Ovary (tissue), 3 donors: ENCODE results near the gene NEURL1B.

Source experiments
- EP300 ChIP-seq: sonication (generic); formaldehyde crosslinking; IDR thresholded peaks from one replicate; pipeline ENCODE4 v1.6.1; 2017; ENCODE audit warnings: antibody characterized with exemption
- POLR2A ChIP-seq: fragments of 450-650 bp; IDR thresholded peaks from one replicate; pipeline ENCODE4 v1.6.1; 2017; ENCODE audit warnings: antibody characterized with exemption, mild to moderate bottlenecking, moderate library complexity
- TF ChIP-seq, protein P1 (sequence below), 3 donors: fragments of 450-650 bp in 2 of 3; fragments of 200-600 bp in 1 of 3; IDR thresholded peaks; one replicate each; pipeline versions ENCODE4 v1.5.1 to v1.8.0; 2016 to 2022; ENCODE audit warnings: antibody characterized with exemption in 3 of 3, mild to moderate bottlenecking in 1 of 3
- donor health status: DM: no; HTN: no; CAD: no.

DNA sequence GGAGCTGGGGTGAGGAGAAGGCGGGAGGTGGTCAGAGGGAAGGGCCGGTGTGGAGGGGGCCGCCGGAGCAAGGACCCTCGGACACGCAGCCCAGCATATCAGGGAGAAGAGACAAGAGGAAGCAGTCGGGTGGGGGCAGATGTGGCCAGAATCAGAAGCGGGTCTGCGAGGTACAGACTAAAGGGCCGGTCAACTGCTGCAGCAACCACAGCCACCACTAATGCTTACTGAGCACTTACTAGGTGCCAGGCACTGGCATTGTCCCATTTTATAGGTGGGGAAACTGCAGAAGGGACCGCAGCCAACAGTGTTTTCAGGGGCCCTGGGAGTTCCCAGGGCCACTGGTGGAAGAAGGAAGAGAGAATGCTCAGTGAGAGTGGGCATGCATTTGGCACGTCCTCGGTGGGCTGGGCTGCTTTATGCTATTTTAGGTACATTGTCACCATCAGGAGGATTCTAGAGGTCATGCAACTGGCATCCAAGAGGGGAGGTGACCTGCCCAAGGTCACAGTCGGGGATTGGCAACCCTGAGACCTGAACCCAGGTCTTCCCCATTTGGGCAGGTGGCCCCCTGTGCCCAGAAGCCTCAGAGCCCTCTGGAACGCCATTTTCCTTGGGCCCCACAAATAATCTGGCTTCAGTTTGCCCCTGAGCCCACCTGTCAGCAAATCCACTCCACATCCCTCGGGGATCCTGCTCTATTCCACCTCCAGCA is 76.6 kb downstream of the NEURL1B start:
- TF ChIP-seq, protein P1, sequence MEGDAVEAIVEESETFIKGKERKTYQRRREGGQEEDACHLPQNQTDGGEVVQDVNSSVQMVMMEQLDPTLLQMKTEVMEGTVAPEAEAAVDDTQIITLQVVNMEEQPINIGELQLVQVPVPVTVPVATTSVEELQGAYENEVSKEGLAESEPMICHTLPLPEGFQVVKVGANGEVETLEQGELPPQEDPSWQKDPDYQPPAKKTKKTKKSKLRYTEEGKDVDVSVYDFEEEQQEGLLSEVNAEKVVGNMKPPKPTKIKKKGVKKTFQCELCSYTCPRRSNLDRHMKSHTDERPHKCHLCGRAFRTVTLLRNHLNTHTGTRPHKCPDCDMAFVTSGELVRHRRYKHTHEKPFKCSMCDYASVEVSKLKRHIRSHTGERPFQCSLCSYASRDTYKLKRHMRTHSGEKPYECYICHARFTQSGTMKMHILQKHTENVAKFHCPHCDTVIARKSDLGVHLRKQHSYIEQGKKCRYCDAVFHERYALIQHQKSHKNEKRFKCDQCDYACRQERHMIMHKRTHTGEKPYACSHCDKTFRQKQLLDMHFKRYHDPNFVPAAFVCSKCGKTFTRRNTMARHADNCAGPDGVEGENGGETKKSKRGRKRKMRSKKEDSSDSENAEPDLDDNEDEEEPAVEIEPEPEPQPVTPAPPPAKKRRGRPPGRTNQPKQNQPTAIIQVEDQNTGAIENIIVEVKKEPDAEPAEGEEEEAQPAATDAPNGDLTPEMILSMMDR (IDR thresholded peaks at IDR 0.05), result no peak
- no peak for TF ChIP-seq EP300
- no peak for TF ChIP-seq POLR2A
